ENCODE results near the gene MT3. TPM values are rescaled to one million over a fixed set of nuclear protein-coding genes. Genes with fewer than 3 reads are reported as not detected.

Gene MT3
- total and polyA plus RNA-seq, 2 of the 13 experiments (the other 11 are each of a cell fraction or from before 2014, with no cell fraction given): not detected

DNA sequence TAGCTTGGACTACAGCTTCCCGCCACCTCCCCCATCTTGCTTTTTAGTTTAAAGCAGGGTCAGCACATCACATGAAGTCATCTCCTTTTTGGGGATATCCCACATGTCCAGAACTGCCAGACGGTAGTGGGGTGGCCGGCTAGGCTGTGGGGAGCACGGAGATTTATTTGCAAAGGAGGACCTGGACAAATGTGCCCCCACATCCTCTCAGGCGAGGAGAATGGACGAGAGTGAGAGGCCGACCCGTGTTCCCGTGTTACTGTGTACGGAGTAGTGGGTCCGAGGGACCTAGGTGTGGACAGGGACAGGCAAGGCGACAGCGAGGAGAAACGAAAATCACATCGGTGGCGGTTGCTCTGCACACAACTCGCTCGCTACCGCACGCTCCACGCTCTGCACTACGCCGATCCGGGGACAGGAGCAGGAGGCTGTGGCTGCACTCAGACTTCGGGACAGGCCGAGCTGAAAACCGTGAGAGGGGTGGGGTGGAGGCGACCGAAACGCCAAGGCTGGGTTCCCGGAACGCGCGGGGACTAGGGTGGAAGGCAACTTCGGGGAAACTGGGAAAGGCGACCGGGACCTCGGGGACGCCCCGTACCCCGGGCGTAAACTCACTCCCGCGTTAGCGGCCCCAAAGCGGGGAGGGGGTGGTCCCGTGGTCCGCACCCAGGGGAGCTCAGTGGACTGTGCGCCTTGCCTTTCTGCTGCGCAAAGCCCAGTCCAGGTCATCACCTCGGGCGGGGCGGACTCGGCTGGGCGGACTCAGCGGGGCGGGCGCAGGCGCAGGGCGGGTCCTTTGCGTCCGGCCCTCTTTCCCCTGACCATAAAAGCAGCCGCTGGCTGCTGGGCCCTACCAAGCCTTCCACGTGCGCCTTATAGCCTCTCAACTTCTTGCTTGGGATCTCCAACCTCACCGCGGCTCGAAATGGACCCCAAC, 48.8 kb downstream of the MT3 start, which contains the start of gene MT1A (continued):
- TF ChIP-seq, protein P1, sequence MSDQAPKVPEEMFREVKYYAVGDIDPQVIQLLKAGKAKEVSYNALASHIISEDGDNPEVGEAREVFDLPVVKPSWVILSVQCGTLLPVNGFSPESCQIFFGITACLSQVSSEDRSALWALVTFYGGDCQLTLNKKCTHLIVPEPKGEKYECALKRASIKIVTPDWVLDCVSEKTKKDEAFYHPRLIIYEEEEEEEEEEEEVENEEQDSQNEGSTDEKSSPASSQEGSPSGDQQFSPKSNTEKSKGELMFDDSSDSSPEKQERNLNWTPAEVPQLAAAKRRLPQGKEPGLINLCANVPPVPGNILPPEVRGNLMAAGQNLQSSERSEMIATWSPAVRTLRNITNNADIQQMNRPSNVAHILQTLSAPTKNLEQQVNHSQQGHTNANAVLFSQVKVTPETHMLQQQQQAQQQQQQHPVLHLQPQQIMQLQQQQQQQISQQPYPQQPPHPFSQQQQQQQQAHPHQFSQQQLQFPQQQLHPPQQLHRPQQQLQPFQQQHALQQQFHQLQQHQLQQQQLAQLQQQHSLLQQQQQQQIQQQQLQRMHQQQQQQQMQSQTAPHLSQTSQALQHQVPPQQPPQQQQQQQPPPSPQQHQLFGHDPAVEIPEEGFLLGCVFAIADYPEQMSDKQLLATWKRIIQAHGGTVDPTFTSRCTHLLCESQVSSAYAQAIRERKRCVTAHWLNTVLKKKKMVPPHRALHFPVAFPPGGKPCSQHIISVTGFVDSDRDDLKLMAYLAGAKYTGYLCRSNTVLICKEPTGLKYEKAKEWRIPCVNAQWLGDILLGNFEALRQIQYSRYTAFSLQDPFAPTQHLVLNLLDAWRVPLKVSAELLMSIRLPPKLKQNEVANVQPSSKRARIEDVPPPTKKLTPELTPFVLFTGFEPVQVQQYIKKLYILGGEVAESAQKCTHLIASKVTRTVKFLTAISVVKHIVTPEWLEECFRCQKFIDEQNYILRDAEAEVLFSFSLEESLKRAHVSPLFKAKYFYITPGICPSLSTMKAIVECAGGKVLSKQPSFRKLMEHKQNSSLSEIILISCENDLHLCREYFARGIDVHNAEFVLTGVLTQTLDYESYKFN (CRISPR knock-in tag; conservative IDR thresholded peaks at IDR 0.05): peak; percentile 37; the same call in 1 of the 2 replicates
- no peak for TF ChIP-seq POLR2AphosphoS5 (IDR thresholded peaks at IDR 0.05; ENCODE audit: low read depth, low read length)
- no peak for TF ChIP-seq ZNF274 (CRISPR knock-in tag; IDR thresholded peaks at IDR 0.05)
- TF ChIP-seq SUZ12 (IDR thresholded peaks at IDR 0.05; ENCODE audit: low read depth, low read length): no peak
- TF ChIP-seq, protein P2, sequence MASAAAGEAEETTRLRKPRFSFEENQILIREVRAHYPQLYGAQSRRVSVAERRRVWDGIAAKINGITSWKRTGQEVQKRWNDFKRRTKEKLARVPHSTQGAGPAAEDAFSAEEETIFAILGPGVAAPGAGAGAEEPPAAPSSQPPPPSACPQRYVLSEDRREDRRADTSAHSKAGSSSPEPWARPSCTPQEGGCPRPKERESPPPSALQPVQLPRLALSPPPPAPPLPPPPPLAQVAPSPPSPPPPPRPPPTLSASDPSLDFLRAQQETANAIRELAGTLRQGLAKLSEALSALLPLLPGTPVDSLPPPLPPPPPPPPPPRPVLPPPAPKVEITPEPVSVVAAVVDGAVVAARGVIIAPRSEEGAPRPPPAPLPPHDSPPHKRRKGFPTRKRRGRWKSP (CRISPR knock-in tag; IDR thresholded peaks at IDR 0.05): peak; percentile 98
- TF ChIP-seq, protein P3, sequence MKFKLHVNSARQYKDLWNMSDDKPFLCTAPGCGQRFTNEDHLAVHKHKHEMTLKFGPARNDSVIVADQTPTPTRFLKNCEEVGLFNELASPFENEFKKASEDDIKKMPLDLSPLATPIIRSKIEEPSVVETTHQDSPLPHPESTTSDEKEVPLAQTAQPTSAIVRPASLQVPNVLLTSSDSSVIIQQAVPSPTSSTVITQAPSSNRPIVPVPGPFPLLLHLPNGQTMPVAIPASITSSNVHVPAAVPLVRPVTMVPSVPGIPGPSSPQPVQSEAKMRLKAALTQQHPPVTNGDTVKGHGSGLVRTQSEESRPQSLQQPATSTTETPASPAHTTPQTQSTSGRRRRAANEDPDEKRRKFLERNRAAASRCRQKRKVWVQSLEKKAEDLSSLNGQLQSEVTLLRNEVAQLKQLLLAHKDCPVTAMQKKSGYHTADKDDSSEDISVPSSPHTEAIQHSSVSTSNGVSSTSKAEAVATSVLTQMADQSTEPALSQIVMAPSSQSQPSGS (CRISPR knock-in tag; IDR thresholded peaks at IDR 0.05): no peak
- TF ChIP-seq ZNF136 (CRISPR knock-in tag; IDR thresholded peaks at IDR 0.05; ENCODE audit: low read depth): no peak
- TF ChIP-seq TBP (CRISPR knock-in tag; IDR thresholded peaks at IDR 0.05): no peak
- no peak for TF ChIP-seq NCOA2 (CRISPR knock-in tag; IDR thresholded peaks at IDR 0.05)
- no peak for TF ChIP-seq FOXK1 (CRISPR knock-in tag; IDR thresholded peaks at IDR 0.05; ENCODE audit: borderline replicate concordance, low read depth)
- no peak for TF ChIP-seq ZSCAN30 (CRISPR knock-in tag; IDR thresholded peaks at IDR 0.05)
- peak; percentile 52; the same call in 1 of the 2 replicates for TF ChIP-seq DR1 (CRISPR knock-in tag; IDR thresholded peaks at IDR 0.05)
- no peak for TF ChIP-seq NCOA1 (CRISPR knock-in tag; IDR thresholded peaks at IDR 0.05)
- TF ChIP-seq, protein P4, sequence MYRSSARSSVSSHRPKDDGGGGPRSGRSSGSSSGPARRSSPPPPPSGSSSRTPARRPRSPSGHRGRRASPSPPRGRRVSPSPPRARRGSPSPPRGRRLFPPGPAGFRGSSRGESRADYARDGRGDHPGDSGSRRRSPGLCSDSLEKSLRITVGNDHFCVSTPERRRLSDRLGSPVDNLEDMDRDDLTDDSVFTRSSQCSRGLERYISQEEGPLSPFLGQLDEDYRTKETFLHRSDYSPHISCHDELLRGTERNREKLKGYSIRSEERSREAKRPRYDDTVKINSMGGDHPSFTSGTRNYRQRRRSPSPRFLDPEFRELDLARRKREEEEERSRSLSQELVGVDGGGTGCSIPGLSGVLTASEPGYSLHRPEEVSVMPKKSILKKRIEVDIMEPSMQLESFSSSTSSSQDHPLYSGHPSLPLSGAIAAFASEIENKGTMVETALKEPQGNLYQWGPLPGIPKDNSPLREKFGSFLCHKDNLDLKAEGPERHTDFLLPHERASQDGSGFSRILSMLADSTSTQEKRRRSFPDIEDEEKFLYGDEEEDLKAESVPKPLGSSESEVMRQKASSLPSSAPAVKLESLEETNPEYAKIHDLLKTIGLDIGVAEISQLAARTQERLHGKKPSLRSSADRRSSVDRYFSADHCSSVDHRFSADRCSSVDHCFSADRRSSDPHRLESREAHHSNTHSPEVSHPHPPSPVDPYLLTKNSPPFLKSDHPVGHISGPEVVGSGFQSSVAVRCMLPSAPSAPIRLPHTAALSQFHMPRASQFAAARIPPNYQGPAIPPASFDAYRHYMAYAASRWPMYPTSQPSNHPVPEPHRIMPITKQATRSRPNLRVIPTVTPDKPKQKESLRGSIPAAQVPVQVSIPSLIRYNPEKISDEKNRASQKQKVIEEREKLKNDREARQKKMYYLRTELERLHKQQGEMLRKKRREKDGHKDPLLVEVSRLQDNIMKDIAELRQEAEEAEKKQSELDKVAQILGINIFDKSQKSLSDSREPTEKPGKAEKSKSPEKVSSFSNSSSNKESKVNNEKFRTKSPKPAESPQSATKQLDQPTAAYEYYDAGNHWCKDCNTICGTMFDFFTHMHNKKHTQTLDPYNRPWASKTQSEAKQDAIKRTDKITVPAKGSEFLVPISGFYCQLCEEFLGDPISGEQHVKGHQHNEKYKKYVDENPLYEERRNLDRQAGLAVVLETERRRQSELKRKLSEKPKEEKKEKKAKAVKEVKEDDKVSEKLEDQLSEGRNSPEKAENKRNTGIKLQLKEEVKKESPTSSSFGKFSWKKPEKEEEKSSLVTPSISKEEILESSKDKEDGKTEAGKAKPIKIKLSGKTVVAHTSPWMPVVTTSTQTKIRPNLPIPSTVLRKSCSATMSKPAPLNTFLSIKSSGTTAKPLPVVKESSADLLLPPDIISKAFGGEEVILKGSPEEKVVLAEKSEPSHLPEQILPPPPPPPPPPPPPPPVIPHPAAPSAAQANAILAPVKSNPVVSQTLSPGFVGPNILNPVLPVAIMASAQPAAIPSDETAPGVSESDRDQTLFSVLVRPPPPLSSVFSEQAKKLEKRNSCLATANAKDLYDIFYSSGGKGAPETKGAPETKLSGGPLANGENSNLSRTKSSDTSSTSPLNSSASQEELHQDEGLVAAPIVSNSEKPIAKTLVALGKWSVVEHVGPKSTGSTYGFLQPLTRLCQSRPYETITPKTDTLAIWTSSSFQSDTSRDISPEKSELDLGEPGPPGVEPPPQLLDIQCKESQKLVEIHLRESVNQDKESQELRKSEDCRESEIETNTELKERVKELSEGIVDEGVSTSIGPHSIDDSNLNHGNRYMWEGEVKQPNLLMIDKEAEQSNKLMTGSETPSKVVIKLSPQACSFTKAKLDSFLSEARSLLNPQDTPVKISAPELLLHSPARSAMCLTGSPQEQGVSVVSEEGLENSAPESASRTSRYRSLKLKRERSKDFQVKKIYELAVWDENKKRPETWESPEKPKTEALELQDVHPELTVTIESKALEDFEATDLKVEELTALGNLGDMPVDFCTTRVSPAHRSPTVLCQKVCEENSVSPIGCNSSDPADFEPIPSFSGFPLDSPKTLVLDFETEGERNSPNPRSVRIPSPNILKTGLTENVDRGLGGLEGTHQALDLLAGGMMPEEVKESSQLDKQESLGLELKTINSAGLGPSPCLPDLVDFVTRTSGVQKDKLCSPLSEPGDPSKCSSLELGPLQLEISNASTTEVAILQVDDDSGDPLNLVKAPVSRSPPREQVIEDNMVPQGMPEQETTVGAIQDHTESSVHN (CRISPR knock-in tag; IDR thresholded peaks at IDR 0.05): 0 out of 2 replicates have a peak, but pooled peaks have one; percentile 37

All from HepG2 (cell line).